Measurements from ENCODE around the gene ENPP3.

ENPP3 gene

GRCh38 chr6:131779304-131779703, 142.2 kb downstream of the ENPP3 start:
- no peak for TF ChIP-seq CTCF (IDR thresholded peaks at IDR 0.05)
- no peaks in the 10 kb centered on the region for H3K36me3 ChIP-seq
- H3K4me3 ChIP-seq (ENCODE audit: low read depth in 1 of 2, low read length in 1 of 2): no peak overlapping the region
- no peaks in the 10 kb centered on the region for H3K27me3 ChIP-seq
- no peaks in the 10 kb centered on the region for H3K9me3 ChIP-seq
- no peak overlapping the region for H3K27ac ChIP-seq
- H3K4me1 ChIP-seq (ENCODE audit: control insufficient read depth in 1 of 2, insufficient read depth in 1 of 2, low read depth in 1 of 2, low read length in 1 of 2): no peaks in the 10 kb centered on the region

- Histone ChIP-seq H3K36me3 (no peaks in the 10 kb centered on the region), H3K27ac (no peak overlapping the region), H3K4me3 (ENCODE audit: low read depth in 1 of 2, low read length in 1 of 2) (no peak overlapping the region), H3K27me3 (no peaks in the 10 kb centered on the region), H3K4me1 (ENCODE audit: control insufficient read depth in 1 of 2, insufficient read depth in 1 of 2, low read depth in 1 of 2, low read length in 1 of 2) (no peaks in the 10 kb centered on the region), H3K9me3 (no peaks in the 10 kb centered on the region)
- no peak for TF ChIP-seq CTCF (IDR thresholded peaks at IDR 0.05)
Measured at GRCh38 chr6:131780600-131780999, 143.5 kb downstream of the ENPP3 start.

- no peaks in the 10 kb centered on the region for H3K27me3 ChIP-seq
- no peak overlapping the region for H3K27ac ChIP-seq
- no peaks in the 10 kb centered on the region for H3K36me3 ChIP-seq
- no peak overlapping the region for H3K4me3 ChIP-seq (ENCODE audit: low read depth in 1 of 2, low read length in 1 of 2)
- H3K4me1 ChIP-seq (ENCODE audit: control insufficient read depth in 1 of 2, insufficient read depth in 1 of 2, low read depth in 1 of 2, low read length in 1 of 2): no peaks in the 10 kb centered on the region
- no peak for TF ChIP-seq CTCF (IDR thresholded peaks at IDR 0.05)
- no peaks in the 10 kb centered on the region for H3K9me3 ChIP-seq
Measured at GRCh38 chr6:131781687-131782086, 144.6 kb downstream of the ENPP3 start.

- H3K36me3 ChIP-seq: no peaks in the 10 kb centered on the region
- no peaks in the 10 kb centered on the region for H3K4me1 ChIP-seq (ENCODE audit: control insufficient read depth in 1 of 2, insufficient read depth in 1 of 2, low read depth in 1 of 2, low read length in 1 of 2)
- no peaks in the 10 kb centered on the region for H3K27me3 ChIP-seq
- no peaks in the 10 kb centered on the region for H3K9me3 ChIP-seq
- H3K27ac ChIP-seq: no peak overlapping the region
- no peak for TF ChIP-seq CTCF (IDR thresholded peaks at IDR 0.05)
- H3K4me3 ChIP-seq (ENCODE audit: low read depth in 1 of 2, low read length in 1 of 2): no peak overlapping the region
Measured at GRCh38 chr6:131782764-131783163, 145.7 kb downstream of the ENPP3 start.

GRCh38 chr6:131784561-131784960, 147.5 kb downstream of the ENPP3 start:
- no peaks in the 10 kb centered on the region for H3K36me3 ChIP-seq
- H3K9me3 ChIP-seq: no peaks in the 10 kb centered on the region
- H3K27me3 ChIP-seq: no peaks in the 10 kb centered on the region
- H3K4me3 ChIP-seq (ENCODE audit: low read depth in 1 of 2, low read length in 1 of 2): no peak overlapping the region
- H3K27ac ChIP-seq: no peak overlapping the region
- no peak for TF ChIP-seq CTCF (IDR thresholded peaks at IDR 0.05)
- no peaks in the 10 kb centered on the region for H3K4me1 ChIP-seq (ENCODE audit: control insufficient read depth in 1 of 2, insufficient read depth in 1 of 2, low read depth in 1 of 2, low read length in 1 of 2)

- TF ChIP-seq CTCF (IDR thresholded peaks at IDR 0.05): no peak
- Histone ChIP-seq H3K4me3 (ENCODE audit: low read depth in 1 of 2, low read length in 1 of 2) (no peak overlapping the region), H3K9me3 (no peaks in the 10 kb centered on the region), H3K27me3 (no peaks in the 10 kb centered on the region), H3K4me1 (ENCODE audit: control insufficient read depth in 1 of 2, insufficient read depth in 1 of 2, low read depth in 1 of 2, low read length in 1 of 2) (no peaks in the 10 kb centered on the region), H3K36me3 (no peaks in the 10 kb centered on the region), H3K27ac (no peak overlapping the region)
Measured at GRCh38 chr6:131787079-131787478, 150.0 kb downstream of the ENPP3 start.

Data from neutrophil (primary cell).